Measurements from ENCODE around the gene FBXO31. TPM values are rescaled to one million over a fixed set of nuclear protein-coding genes. Genes with fewer than 3 reads are reported as not detected.
A peak's percentile ranks its signal among the peaks of the same experiment; 100 is the strongest.
"Not testable (repeated sequence)": the region's sequence is repeated elsewhere in the genome, so short reads cannot be mapped to it uniquely, and the experiment has no call there.

Gene FBXO31
- total and polyA plus RNA-seq, 5 experiments from 2014 or later: 15.4 to 52.7 (median 36.4) TPM

DNA sequence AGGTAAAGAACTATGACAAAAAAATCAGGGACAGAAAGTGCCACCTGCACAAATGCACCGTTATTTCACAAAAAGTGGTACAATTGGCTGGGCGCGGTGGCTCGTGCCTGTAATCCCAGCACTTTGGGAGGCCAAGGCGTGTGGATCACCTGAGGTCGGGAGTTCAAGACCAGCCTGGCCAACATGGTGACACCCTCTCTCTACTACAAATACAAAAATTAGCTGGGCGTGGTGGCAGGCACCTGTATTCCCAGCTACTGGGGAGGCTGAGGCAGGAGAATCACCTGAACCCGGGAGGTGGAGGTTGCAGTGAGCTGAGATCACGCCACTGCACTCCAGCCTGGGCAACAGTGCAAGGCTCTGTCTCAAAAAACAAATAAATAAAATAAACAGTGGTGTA lies 6.3 kb upstream of the FBXO31 start:
- H3K9me3 Mint-ChIP-seq, H3K27me3 Mint-ChIP-seq, POLR2A ChIA-PET, ATAC-seq, H3K36me3 Mint-ChIP-seq: not testable (repeated sequence)
- H3K4me1 Mint-ChIP-seq: peaks cover 24 to 63% (median 54%) of the 10 kb centered on the region in 4 donors
- DNase-seq: peak in 1 of 10 donors; percentile 34
- H3K27ac Mint-ChIP-seq: peak overlapping the region in 7 of 10 donors; percentile 51 to 96 (median 69)
- peak overlapping the region in 2 of 10 donors; percentile 3 to 24 for H3K4me3 Mint-ChIP-seq

DNA sequence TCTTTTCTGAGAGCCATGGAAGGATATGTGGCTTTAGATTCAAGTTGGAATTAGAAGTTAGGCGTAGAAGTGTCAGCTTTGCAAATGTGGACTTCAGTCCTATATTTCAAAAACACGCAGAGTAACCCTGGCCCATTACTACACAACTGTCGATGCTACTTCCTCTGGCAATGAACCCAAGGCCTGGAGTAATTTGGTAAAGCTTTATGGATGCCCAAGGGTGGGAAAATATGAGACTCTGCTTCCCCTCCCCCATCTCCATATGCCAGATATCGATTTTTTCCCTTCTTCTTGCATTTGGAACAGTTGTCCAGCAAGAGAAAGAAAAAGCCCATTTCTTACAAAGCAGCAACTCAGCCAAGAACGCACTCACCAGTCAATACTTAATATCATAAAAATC lies 5.7 kb upstream of the FBXO31 start:
- POLR2A ChIA-PET: interaction anchor here (0.6 to 1.8 kb wide), 4 partner anchors 26 to 277 kb away, joined by 4 to 9 read pairs (median 4); partner anchors contain the start of gene C16orf95
- H3K27ac Mint-ChIP-seq: peak overlapping the region in 8 of 10 donors; percentile 51 to 96 (median 71)
- H3K4me1 Mint-ChIP-seq: peaks cover 20 to 58% (median 49%) of the 10 kb centered on the region in 4 donors
- ATAC-seq: no peak
- H3K9me3 Mint-ChIP-seq: no peaks in the 10 kb centered on the region
- no peak for DNase-seq
- H3K36me3 Mint-ChIP-seq: no peaks in the 10 kb centered on the region
- H3K27me3 Mint-ChIP-seq: no peaks in the 10 kb centered on the region
- peak overlapping the region in 1 of 10 donors; percentile 26 for H3K4me3 Mint-ChIP-seq

DNA sequence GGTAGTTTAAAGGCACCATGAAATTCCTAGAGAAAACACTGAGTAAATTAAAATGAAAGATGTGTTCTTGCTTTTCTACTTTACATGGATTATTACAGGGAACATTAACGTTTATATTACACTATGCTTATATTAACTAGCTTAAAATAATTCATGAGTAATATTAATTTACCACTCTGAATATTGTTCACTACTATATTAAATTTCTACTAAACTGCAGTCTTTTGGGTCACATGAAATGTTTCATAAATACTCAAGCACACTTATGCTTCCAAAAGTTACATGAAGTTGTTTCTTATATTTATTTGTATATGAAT lies 5.2 kb upstream of the FBXO31 start:
- Mint-ChIP-seq H3K36me3 (peaks cover 0 to 3% (median 0%) of the 10 kb centered on the region in 3 donors), H3K27me3 (peaks cover 0 to 3% (median 0%) of the 10 kb centered on the region in 5 donors), H3K27ac (peak overlapping the region; percentile 95 to 100 (median 97)), H3K4me3 (peak overlapping the region; percentile 47 to 85 (median 74)), H3K4me1 (peaks cover 20 to 57% (median 48%) of the 10 kb centered on the region in 4 donors), H3K9me3 (peaks cover 0 to 4% (median 0%) of the 10 kb centered on the region in 9 donors)
- DNase-seq (no peak), ATAC-seq (no peak)
- POLR2A ChIA-PET: interaction anchor here (0.6 to 1.8 kb wide), 7 partner anchors 13 to 376 kb away, joined by 3 to 9 read pairs (median 4); partner anchors contain the start of genes C16orf95 and KLHDC4

DNA sequence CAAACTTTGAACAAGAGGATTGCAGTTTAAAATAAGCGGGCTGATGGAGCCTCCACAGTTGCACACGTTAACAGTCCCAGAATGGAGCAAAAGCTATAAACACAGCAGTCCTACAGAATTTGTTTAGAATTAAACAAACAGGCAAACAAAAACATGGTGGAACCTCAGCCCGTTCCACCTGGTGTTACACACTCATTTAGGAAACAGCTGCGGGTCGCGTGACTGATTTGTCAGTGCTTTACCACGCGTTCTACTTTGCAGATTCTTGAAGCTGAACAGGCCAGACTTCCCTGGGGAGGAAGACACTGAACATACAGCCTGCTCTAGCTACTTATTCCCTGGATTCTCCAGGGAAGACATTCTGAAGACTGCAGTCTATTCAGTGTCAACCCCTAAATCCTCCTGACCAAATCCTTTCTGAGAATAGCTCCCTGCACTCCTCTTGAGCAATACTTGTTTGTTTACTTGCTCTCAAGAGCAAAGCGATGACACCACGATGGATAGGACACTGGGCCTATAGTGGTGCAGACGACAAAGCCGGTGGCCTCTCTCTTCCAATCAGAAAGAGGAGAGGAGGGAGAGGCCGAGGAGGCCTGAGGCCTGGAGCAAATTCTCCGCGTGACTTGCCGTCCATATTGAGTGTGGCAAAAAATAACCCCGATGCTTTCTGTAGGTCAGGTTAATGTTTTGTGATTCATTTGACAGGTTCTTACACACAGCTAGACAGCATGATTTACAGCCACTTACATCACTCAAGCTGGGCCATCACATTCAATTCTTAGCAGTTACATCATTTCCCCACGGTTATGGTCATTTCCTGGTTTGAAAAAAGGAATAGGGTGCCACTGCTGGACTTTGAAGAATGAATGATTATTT lies 4.6 kb upstream of the FBXO31 start:
- POLR2A ChIA-PET: interaction anchor here (0.5 to 1.8 kb wide), 7 partner anchors 14 to 377 kb away, joined by 3 to 9 read pairs (median 4); partner anchors contain the start of genes C16orf95 and KLHDC4
- Mint-ChIP-seq H3K4me1 (peaks cover 15 to 51% (median 43%) of the 10 kb centered on the region in 4 donors), H3K9me3 (peaks cover 0 to 4% (median 0%) of the 10 kb centered on the region in 9 donors), H3K27ac (peak overlapping the region; percentile 95 to 100 (median 97)), H3K36me3 (peaks cover 0 to 3% (median 0%) of the 10 kb centered on the region in 3 donors), H3K4me3 (peak overlapping the region; percentile 47 to 85 (median 74)), H3K27me3 (peaks cover 0 to 3% (median 0%) of the 10 kb centered on the region in 5 donors)
- ATAC-seq: peak; percentile 65 to 71
- peak; percentile 59 to 94 (median 84) for DNase-seq

DNA sequence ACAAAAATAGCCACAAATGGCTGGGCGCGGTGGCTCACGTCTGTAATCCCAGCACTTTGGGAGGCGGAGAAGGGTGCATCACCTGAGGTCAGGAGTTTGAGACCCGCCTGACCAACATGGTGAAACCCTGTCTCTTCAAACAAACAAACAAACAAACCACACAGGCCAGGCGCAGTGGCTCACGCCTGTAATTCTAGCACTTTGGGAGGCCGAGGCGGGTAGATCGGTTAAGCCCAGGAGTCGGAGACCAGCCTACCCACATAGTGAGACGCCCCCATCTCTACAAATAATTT lies 1.2 kb upstream of the FBXO31 start:
- DNase-seq, H3K27me3 Mint-ChIP-seq, H3K9me3 Mint-ChIP-seq, H3K36me3 Mint-ChIP-seq, ATAC-seq: not testable (repeated sequence)
- peak overlapping the region in 9 of 10 donors; percentile 11 to 100 (median 82) for H3K27ac Mint-ChIP-seq
- peaks cover 24 to 71% (median 59%) of the 10 kb centered on the region in 4 donors for H3K4me1 Mint-ChIP-seq
- H3K4me3 Mint-ChIP-seq: peak overlapping the region; percentile 42 to 96 (median 86)
- POLR2A ChIA-PET: interaction anchor here (2.0 to 4.3 kb wide), 3 partner anchors 9 to 67 kb away, joined by 14 to 50 read pairs (median 34); partner anchors contain the start of genes C16orf95 and MAP1LC3B

DNA sequence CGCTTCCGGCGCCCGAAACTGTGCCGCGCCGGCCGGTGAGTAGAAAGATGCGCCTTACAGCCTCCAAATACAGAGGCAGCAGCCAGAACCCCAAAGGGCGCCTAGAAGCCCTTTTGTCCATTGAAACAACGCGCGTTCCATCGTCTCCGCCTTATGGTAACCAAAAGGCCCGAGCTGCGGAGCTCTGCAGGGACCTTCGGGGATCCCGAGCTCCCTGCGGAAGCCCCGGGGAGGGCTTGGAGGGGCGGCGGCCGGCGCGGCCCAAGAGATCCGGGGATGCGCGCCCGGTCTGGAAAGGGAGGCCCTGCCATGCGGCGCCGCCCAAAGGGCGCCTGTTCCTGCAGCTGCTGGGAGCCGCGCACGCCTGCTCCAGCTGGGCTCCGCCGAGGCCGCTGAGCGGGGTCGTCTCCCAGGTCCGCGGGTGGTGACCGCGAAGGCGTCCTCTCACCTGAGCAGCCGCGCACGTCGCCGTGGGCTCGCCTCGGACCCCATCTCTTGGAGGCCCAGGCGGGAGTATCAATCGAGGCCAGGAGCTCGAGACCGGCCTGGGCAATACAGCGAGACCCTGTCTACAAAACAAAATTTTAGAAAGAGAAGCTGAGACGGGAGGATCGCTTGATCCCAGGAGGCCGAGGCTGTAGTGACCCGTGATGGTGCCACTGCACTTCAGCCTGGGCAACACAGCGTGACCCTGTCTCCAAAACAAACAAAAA lies 742 bp upstream of the FBXO31 start:
- Mint-ChIP-seq H3K9me3 (peaks cover 0 to 4% (median 0%) of the 10 kb centered on the region in 9 donors), H3K27ac (peak overlapping the region; percentile 91 to 100 (median 96)), H3K4me3 (peak overlapping the region; percentile 81 to 96 (median 92)), H3K27me3 (peaks cover 0 to 3% (median 0%) of the 10 kb centered on the region in 5 donors), H3K4me1 (peaks cover 24 to 69% (median 58%) of the 10 kb centered on the region in 4 donors), H3K36me3 (peaks cover 0 to 8% (median 3%) of the 10 kb centered on the region in 3 donors)
- ATAC-seq: no peak
- DNase-seq: peak in 1 of 10 donors; percentile 38
- POLR2A ChIA-PET: interaction anchor here (1.0 to 4.3 kb wide), 13 partner anchors 10 to 567 kb away, joined by 3 to 50 read pairs (median 4); partner anchors contain the start of genes BANP, C16orf95, KLHDC4 and MAP1LC3B

DNA sequence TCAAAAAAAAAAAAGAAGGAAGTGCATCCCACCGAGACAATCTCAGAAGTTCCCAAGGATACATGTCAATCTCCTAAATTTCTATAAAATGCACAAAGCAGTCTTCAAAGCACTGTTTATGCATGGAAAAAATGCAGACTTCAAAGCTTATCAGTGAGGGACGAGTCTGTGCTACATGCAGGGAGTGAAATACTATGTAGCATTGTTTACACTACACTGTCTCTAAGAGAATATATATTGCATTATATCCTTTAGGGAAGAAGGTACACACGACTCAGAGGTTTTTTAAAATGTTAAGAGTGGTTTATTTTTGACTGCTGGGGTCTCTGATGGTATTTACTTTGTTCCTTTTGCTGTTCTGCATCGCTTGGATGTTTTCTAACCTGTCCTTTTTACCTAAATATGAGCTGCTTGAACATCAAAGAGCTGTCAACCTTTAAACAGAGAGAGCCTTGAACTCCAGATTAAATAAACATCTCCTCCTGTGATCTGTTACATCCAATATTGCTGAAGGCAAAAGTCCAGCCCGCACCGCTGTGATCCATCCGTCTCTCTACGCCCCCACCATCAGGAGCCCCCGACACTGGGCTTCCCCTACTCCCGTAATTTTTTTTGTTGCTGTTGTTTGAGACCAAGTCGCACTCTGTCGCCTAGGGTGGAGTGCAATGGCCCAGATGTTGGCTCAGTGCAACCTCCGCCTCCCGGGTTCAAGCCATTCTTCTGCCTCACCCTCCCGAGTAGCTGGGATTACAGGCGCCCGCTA lies 1.4 kb downstream of the FBXO31 start:
- peaks cover 0 to 4% (median 0%) of the 10 kb centered on the region in 9 donors for H3K9me3 Mint-ChIP-seq
- ATAC-seq: no peak
- H3K4me3 Mint-ChIP-seq: peak overlapping the region; percentile 79 to 92 (median 86)
- H3K27ac Mint-ChIP-seq: peak overlapping the region; percentile 57 to 96 (median 88)
- H3K36me3 Mint-ChIP-seq: peaks cover 0 to 18% (median 7%) of the 10 kb centered on the region in 3 donors
- POLR2A ChIA-PET: interaction anchor here (0.6 to 4.3 kb wide), 3 partner anchors 12 to 64 kb away, joined by 3 to 50 read pairs (median 34); partner anchors contain the start of genes C16orf95 and MAP1LC3B
- H3K4me1 Mint-ChIP-seq: peaks cover 20 to 61% (median 44%) of the 10 kb centered on the region in 4 donors
- DNase-seq: peak in 1 of 10 donors; percentile 4
- peaks cover 0 to 3% (median 0%) of the 10 kb centered on the region in 5 donors for H3K27me3 Mint-ChIP-seq

DNA sequence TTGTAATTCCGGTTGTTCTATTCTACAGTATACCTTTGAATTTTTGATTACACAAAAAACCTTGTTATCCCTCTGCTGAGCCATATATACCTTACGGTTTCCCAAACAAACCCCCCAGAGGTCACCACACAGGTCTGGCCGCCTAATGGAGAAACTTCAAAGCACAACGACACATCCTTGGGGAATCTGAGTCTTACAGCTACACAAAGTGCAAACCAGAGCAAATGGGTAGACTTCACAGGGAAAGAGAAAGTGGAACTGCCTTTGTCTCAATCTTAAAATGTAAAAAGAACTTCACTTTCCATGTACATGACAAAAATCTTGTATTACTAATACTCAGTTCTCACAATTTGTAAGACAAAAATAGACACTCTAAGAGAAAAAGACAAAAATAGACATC lies 2.7 kb downstream of the FBXO31 start:
- H3K4me3 Mint-ChIP-seq: peak overlapping the region; percentile 13 to 92 (median 78)
- peaks cover 0 to 3% (median 0%) of the 10 kb centered on the region in 5 donors for H3K27me3 Mint-ChIP-seq
- peak overlapping the region in 8 of 10 donors; percentile 31 to 93 (median 68) for H3K27ac Mint-ChIP-seq
- POLR2A ChIA-PET: interaction anchor here (4.3 kb wide), 1 partner anchor 13 kb away, joined by 50 read pairs; the partner anchor contains the start of gene MAP1LC3B
- ATAC-seq (no peak), DNase-seq (no peak)
- H3K9me3 Mint-ChIP-seq: peaks cover 0 to 4% (median 0%) of the 10 kb centered on the region in 9 donors
- peaks cover 0 to 31% (median 7%) of the 10 kb centered on the region in 3 donors for H3K36me3 Mint-ChIP-seq
- H3K4me1 Mint-ChIP-seq: peaks cover 21 to 61% (median 48%) of the 10 kb centered on the region in 4 donors

DNA sequence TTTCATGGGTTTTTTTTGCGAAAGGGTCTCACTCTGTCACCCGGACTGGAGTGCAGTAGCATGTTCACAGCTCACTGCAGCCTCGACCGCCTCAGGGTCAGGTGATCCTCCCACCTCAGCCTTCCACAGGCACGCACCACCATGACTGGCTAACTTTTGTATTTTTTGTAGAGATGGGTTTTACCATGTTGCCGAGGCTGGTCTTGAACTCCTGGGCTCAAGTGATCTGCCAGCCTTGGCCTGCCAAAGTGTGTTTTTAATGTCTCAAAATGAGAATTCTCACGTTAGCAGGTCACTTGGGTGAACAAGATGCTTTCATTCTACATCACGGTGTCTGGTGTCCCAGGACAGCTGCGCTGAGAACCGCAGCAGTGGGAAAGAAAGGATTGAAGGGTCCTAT lies 3.2 kb downstream of the FBXO31 start:
- ATAC-seq (no peak), DNase-seq (no peak)
- Mint-ChIP-seq H3K27me3 (peaks cover 0 to 3% (median 0%) of the 10 kb centered on the region in 5 donors), H3K27ac (peak overlapping the region in 6 of 10 donors; percentile 5 to 93 (median 59)), H3K36me3 (peaks cover 0 to 35% (median 7%) of the 10 kb centered on the region in 3 donors), H3K4me1 (peaks cover 23 to 61% (median 52%) of the 10 kb centered on the region in 4 donors), H3K4me3 (peak overlapping the region in 5 of 10 donors; percentile 65 to 92 (median 81)), H3K9me3 (peaks cover 0 to 4% (median 0%) of the 10 kb centered on the region in 9 donors)
- POLR2A ChIA-PET: interaction anchor here (0.7 kb wide), 1 partner anchor 56 kb away, joined by 4 read pairs; no protein-coding TSS in a partner anchor

DNA sequence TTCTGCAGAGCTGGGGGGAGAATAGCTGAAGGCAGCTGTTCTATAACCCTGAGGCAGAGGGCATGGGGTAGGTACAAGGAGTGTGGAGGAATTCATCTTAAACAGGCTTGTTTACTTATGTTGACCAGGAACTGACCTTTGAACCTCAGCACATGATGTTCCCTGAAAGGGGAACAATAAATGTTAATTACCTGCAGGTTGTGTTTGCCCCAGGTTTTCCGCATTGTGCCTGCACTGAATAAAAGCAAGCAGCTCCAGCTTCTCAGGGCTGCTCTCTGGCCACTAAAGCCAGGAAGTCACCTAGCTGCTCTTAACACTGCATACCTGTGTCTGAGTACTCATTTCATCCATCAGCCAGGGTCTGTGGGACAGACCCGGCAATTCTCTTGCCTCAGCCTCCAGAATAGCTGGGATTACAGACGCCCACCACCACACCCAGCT lies 4.2 kb downstream of the FBXO31 start:
- POLR2A ChIA-PET, DNase-seq, ATAC-seq, H3K9me3 Mint-ChIP-seq, H3K27me3 Mint-ChIP-seq: not testable (repeated sequence)
- Mint-ChIP-seq H3K27ac (peak overlapping the region in 2 of 10 donors; percentile 6 to 74), H3K4me1 (peaks cover 23 to 61% (median 54%) of the 10 kb centered on the region in 4 donors), H3K36me3 (peaks cover 0 to 37% (median 7%) of the 10 kb centered on the region in 3 donors), H3K4me3 (peak overlapping the region in 2 of 10 donors; percentile 24 to 29)

DNA sequence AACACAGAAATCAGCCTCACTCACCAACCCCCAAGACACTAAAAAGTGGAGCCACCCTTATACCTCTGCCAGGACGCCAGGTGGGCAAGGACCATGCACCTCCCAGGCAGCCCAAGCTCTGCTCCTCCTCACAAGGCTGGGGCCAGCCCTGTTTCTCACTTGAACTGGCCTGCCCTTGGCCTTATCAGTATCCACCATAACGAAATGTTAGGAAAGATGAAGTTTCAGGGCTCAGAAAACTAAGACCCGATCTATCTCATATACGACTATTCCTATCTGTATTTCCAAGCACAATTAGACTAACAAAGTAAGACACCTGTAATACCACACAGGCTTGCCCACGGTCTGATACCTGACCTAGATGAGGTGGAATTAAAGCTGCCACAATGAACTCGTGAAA lies 6.9 kb downstream of the FBXO31 start:
- peaks cover 0 to 47% (median 4%) of the 10 kb centered on the region in 3 donors for H3K36me3 Mint-ChIP-seq
- no peak overlapping the region for H3K4me3 Mint-ChIP-seq
- H3K9me3 Mint-ChIP-seq: no peaks in the 10 kb centered on the region
- H3K27ac Mint-ChIP-seq: peak overlapping the region in 1 of 10 donors; percentile 37
- POLR2A ChIA-PET: no interaction called here
- H3K27me3 Mint-ChIP-seq: no peaks in the 10 kb centered on the region
- peaks cover 16 to 61% (median 48%) of the 10 kb centered on the region in 4 donors for H3K4me1 Mint-ChIP-seq
- DNase-seq: no peak
- no peak for ATAC-seq
